ENCODE data around the gene IL16. TPM values are rescaled to one million over a fixed set of nuclear protein-coding genes. Genes with fewer than 3 reads are reported as not detected.

Gene IL16
- total RNA-seq, 3 donors from 2014 or later (not counting 1 experiment from before 2014, with no cell fraction given), result 98.1 to 153 (median 114) TPM

DNA sequence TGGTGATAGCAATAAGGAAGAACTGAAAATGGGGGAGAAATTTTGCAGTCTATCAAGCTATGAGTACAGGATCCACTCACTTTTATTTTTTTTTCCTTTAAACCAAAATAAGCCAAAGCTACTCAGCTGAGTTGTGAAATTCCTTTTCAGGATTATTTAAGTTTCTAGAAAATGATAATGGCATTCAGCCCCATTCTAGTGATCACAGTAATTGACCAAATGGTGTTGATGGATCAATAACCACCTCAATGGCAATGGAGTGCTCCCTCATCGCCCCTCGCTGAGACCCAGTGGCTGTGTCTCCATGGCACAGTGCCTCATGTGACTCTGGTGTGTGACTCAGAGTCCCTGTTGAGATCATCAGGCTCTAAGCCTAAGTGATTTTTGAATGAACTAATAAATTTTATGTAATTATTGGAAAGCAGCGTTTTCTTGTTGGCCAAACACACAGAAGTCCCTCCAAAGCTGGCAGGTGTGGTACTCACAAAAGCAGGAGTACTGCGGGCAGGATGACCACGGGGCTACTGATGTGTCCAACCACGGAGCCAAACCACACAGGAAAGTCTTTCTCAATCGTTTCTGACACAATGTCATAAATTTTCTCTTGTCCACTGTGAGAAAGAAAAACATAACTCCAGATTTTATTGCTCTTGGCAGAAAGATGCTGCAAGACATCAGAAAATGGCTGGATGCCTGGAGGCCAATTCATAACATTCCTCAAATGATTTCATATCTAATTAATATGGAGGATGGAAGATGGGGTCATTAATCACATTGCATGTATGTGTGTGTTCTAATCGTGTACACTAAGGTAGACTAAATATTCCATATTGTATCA lies 141.7 kb downstream of the IL16 start:
- TF ChIP-seq, protein P1, sequence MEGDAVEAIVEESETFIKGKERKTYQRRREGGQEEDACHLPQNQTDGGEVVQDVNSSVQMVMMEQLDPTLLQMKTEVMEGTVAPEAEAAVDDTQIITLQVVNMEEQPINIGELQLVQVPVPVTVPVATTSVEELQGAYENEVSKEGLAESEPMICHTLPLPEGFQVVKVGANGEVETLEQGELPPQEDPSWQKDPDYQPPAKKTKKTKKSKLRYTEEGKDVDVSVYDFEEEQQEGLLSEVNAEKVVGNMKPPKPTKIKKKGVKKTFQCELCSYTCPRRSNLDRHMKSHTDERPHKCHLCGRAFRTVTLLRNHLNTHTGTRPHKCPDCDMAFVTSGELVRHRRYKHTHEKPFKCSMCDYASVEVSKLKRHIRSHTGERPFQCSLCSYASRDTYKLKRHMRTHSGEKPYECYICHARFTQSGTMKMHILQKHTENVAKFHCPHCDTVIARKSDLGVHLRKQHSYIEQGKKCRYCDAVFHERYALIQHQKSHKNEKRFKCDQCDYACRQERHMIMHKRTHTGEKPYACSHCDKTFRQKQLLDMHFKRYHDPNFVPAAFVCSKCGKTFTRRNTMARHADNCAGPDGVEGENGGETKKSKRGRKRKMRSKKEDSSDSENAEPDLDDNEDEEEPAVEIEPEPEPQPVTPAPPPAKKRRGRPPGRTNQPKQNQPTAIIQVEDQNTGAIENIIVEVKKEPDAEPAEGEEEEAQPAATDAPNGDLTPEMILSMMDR (IDR thresholded peaks at IDR 0.05), result no peak
- H3K36me3 Mint-ChIP-seq, result no peaks in the 10 kb centered on the region
- no peaks in the 10 kb centered on the region for H3K9me3 Mint-ChIP-seq
- no peaks in the 10 kb centered on the region for H3K4me1 Mint-ChIP-seq
- no peak overlapping the region for H3K4me3 ChIP-seq (ENCODE audit: low read length)
- H3K4me1 ChIP-seq (ENCODE audit: control insufficient read depth, insufficient read depth, low read length), result peaks cover 4% of the 10 kb centered on the region
- peaks cover 3 to 8% of the 10 kb centered on the region in 2 donors for H3K27me3 Mint-ChIP-seq (ENCODE audit: low read depth in 2 of 2)
- H3K36me3 ChIP-seq (ENCODE audit: control insufficient read depth, insufficient read depth, low read length), result no peaks in the 10 kb centered on the region
- DNase-seq (no peak), ATAC-seq (no peak)
- H3K27ac ChIP-seq (ENCODE audit: low read length), result no peak overlapping the region
- no peaks in the 10 kb centered on the region for H3K9me3 ChIP-seq (ENCODE audit: control insufficient read depth, insufficient read depth, low read length)
- no peak overlapping the region for H3K4me3 Mint-ChIP-seq
- H3K27ac Mint-ChIP-seq, result no peak overlapping the region
- WGBS (ENCODE audit: insufficient coverage), result 44% methylated on average over 8 of the region's 8 CpGs
- intact Hi-C loops (cut with micrococcal nuclease), result no loop called here
- no peaks in the 10 kb centered on the region for H3K27me3 ChIP-seq (ENCODE audit: control insufficient read depth, insufficient read depth, low read length)

DNA sequence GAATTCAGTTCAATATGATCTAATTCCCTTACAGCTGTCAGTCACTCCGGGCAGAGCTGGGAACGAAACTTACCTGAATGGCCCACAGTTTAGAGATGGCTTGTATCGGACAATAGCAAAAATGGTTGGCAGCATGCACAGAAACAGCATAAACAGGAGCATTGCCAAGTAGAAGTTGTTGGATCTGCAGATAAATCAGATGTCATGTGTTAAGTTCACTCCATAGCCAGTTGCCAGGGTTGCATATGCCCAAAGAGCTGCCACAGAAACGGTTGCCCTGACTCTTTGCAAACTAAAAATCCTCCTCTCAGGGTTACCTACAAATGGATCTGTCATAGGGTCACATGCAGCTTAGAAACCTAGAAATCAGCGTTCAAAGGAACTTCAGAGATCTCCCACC lies 142.6 kb downstream of the IL16 start:
- H3K4me1 Mint-ChIP-seq, result no peaks in the 10 kb centered on the region
- no peaks in the 10 kb centered on the region for H3K36me3 Mint-ChIP-seq
- Histone ChIP-seq H3K27me3 (ENCODE audit: control insufficient read depth, insufficient read depth, low read length) (no peaks in the 10 kb centered on the region), H3K9me3 (ENCODE audit: control insufficient read depth, insufficient read depth, low read length) (no peaks in the 10 kb centered on the region), H3K4me1 (ENCODE audit: control insufficient read depth, insufficient read depth, low read length) (peaks cover 4% of the 10 kb centered on the region), H3K4me3 (ENCODE audit: low read length) (no peak overlapping the region), H3K27ac (ENCODE audit: low read length) (no peak overlapping the region), H3K36me3 (ENCODE audit: control insufficient read depth, insufficient read depth, low read length) (no peaks in the 10 kb centered on the region)
- H3K27me3 Mint-ChIP-seq (ENCODE audit: low read depth in 2 of 2), result peaks cover 7 to 8% of the 10 kb centered on the region in 2 donors
- no peak overlapping the region for H3K4me3 Mint-ChIP-seq
- 89% methylated on average over 5 of the region's 5 CpGs for WGBS (ENCODE audit: insufficient coverage)
- TF ChIP-seq, protein P1 (IDR thresholded peaks at IDR 0.05), result no peak
- H3K27ac Mint-ChIP-seq, result no peak overlapping the region
- DNase-seq (no peak), ATAC-seq (no peak)
- intact Hi-C loops (cut with micrococcal nuclease), result no loop called here
- H3K9me3 Mint-ChIP-seq, result no peaks in the 10 kb centered on the region

GRCh38 chr15:81339851-81340250 lies 143.2 kb downstream of the IL16 start:
- intact Hi-C loops (cut with micrococcal nuclease), result loop anchor here (10.0 kb wide), 1 partner anchor 65 kb away; no protein-coding TSS in a partner anchor
- no peaks in the 10 kb centered on the region for H3K9me3 Mint-ChIP-seq
- Histone ChIP-seq H3K4me3 (ENCODE audit: low read length) (no peak overlapping the region), H3K9me3 (ENCODE audit: control insufficient read depth, insufficient read depth, low read length) (no peaks in the 10 kb centered on the region), H3K4me1 (ENCODE audit: control insufficient read depth, insufficient read depth, low read length) (peaks cover 4% of the 10 kb centered on the region), H3K27me3 (ENCODE audit: control insufficient read depth, insufficient read depth, low read length) (no peaks in the 10 kb centered on the region), H3K36me3 (ENCODE audit: control insufficient read depth, insufficient read depth, low read length) (no peaks in the 10 kb centered on the region), H3K27ac (ENCODE audit: low read length) (no peak overlapping the region)
- no peaks in the 10 kb centered on the region for H3K4me1 Mint-ChIP-seq
- 87% methylated on average over 4 of the region's 4 CpGs for WGBS (ENCODE audit: insufficient coverage)
- no peak for DNase-seq
- H3K36me3 Mint-ChIP-seq, result no peaks in the 10 kb centered on the region
- TF ChIP-seq, protein P1 (IDR thresholded peaks at IDR 0.05), result no peak
- no peak for ATAC-seq
- no peak overlapping the region for H3K27ac Mint-ChIP-seq
- H3K4me3 Mint-ChIP-seq, result no peak overlapping the region
- H3K27me3 Mint-ChIP-seq (ENCODE audit: low read depth in 2 of 2), result peaks cover 7 to 8% of the 10 kb centered on the region in 2 donors

Data from natural killer cell (primary cell).